GM12875 (cell line): ENCODE data around the gene CLSTN2.

Experiments
- H3K4me3 ChIP-seq: one replicate; pipeline ENCODE4 v1.5.1; 2011; ENCODE audit warnings: low read depth, low read length, control low read depth
- TF ChIP-seq, protein P1 (sequence below): IDR thresholded peaks from 2 replicates; pipeline ENCODE4 v1.5.1; 2011; ENCODE audit warnings: low read depth, mild to moderate bottlenecking, control low read depth, inconsistent platforms, low read length, moderate library complexity, borderline replicate concordance; ENCODE audit not compliant: insufficient read depth

Gene CLSTN2

DNA sequence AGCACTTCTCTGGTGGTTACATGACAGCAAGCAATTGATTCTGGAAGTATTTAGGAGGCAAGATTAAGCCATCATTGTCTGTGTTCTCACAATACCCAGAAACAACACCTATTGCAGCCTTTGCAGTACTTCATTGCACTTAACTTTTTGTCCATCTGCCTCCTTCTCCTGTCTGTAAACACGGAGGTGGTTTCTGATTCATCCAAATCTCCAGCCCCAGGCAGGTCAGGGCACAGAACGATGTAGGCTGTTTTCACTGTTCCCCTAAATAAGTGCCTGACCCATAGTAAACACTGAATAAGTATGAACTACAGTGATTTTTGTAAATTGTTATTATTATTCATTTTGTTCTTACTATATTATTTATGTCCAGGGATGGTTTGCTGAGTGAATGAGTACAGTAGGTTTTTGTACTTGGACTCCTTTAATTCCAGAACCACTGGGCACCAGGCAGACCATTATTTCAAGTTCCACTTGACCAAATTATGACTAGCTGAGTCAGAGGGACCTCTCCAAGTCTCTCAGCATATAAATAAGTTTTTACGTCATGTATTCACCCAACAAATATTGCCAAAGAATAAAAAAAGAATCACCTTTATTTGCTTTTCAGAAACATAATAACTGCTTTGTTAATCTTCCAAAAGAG is 459.6 kb downstream of the CLSTN2 start:
- TF ChIP-seq, protein P1, sequence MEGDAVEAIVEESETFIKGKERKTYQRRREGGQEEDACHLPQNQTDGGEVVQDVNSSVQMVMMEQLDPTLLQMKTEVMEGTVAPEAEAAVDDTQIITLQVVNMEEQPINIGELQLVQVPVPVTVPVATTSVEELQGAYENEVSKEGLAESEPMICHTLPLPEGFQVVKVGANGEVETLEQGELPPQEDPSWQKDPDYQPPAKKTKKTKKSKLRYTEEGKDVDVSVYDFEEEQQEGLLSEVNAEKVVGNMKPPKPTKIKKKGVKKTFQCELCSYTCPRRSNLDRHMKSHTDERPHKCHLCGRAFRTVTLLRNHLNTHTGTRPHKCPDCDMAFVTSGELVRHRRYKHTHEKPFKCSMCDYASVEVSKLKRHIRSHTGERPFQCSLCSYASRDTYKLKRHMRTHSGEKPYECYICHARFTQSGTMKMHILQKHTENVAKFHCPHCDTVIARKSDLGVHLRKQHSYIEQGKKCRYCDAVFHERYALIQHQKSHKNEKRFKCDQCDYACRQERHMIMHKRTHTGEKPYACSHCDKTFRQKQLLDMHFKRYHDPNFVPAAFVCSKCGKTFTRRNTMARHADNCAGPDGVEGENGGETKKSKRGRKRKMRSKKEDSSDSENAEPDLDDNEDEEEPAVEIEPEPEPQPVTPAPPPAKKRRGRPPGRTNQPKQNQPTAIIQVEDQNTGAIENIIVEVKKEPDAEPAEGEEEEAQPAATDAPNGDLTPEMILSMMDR, result no peak

DNA sequence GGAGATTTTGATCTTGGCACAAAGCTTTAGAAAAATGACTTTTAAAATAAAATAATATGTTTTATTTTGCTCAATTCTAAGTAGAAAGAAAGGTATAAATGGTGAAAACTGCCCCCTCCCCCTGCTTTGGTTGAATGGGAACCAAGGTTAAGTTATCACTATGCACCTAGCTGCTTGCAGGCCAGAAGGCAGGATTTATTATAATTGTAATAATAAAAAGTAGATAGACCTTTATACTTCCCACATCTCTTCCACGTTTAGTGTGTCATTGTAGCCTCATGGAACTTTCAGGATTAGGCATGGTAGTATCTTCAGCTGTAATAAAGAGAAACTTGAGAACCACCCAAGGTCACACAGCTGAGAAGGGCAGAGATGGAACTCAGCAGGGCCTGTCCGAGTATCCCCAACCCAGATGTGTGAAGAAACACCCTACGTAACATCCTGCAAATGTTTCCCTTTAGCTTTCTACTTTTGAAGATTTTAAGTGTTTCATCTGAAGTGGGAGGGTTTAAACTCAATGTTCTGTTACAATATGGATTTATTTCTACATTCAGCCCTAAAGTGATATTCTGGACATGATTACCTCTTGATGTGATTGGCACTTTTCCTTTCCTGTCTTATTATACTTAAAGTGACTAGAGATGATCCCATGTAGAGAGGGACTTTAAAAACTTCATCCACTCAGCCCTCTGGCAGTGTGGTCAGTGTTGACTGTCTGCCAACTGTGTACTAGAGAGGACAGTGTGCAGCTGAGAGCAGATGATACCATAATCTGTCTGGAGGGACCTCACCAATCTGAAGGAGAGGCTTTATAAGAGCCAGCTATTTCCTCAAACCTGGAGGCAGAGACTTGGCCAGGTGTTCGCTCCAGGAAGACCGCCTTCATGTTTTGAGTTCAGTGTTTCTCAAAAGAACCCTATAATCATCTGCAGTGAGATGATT is 460.4 kb downstream of the CLSTN2 start:
- TF ChIP-seq, protein P1, result no peak
- no peak overlapping the region for H3K4me3 ChIP-seq

More for the DNA sequence above, 459.6 kb downstream of the CLSTN2 start:
- H3K4me3 ChIP-seq, result no peak overlapping the region

DNA sequence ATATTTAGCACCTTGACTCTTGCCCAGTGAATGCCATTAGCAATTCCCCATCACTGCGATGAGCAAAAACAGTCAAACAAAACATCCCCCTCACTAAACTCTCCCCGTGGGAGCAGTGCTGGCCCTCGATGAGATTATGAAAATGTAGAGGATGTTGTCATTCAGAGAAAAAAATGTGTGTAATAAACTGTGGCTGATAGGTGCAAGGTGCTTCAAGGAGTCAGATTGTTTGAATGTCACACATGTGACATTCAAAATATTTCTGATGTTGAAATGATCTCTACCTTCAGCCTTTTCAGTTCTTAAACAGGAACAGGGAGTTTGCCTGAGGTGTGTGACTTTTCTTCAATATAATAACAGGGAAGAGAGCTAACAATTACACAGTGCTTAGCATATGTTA is 461.1 kb downstream of the CLSTN2 start:
- no peak overlapping the region for H3K4me3 ChIP-seq
- TF ChIP-seq, protein P1, result no peak

DNA sequence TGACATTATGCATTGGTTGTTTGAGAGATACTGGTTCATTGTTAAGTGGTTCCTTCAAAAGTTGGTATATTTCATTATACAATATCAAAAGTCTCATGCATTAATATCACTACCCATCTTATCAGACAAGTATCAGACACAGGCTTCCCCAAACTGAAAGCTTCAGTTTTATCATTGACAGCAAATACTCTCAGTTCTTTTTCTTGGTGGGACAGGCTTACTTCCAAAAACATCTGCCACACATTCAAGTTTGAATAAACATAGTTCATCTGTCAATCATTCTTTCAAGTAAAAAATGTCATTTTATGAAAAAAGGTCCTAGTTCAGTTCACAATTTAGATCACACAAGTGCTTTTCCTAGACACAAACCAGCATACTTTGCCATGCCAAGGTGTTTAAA is 462.9 kb downstream of the CLSTN2 start:
- H3K4me3 ChIP-seq, result no peak overlapping the region
- TF ChIP-seq, protein P1, result no peak

DNA sequence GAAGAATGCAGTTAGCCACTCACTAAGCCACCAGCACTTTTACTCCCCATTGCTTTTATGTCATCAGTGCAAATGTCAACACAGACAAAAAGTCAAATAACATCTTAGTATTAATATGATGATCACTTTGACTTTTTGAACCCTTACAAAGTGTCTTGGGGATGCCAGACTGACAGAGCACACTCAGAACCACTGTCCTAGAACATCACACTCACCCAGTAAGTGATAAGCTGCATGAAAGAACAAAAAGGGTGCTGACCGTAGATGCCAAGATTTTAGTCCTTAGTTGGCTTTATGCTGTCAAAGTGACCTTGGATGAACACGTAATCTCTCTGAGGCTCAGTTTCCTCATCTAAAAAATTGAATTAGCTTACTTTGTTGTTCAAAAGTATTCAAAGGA is 463.4 kb downstream of the CLSTN2 start:
- no peak overlapping the region for H3K4me3 ChIP-seq
- TF ChIP-seq, protein P1, result no peak

DNA sequence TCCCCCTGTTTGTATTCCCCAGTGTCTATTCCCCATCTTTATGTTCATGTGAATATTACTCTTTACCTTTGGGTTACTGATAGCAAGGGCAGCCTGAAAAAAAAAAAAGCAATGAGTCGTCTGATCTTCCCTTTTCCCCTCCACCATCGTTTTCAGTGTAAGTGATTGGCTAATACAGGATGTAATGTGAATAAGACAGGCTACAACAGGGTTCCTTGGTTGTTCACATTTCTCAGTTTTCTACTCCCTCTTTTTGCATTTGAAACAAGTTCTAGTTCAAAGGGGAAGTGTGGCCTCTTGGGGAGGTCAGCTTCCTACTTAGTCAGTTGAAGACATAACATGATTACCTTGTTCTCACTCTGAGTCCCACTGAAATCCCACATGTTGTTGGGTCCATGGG is 464.9 kb downstream of the CLSTN2 start:
- TF ChIP-seq, protein P1, result no peak
- H3K4me3 ChIP-seq, result no peak overlapping the region

DNA sequence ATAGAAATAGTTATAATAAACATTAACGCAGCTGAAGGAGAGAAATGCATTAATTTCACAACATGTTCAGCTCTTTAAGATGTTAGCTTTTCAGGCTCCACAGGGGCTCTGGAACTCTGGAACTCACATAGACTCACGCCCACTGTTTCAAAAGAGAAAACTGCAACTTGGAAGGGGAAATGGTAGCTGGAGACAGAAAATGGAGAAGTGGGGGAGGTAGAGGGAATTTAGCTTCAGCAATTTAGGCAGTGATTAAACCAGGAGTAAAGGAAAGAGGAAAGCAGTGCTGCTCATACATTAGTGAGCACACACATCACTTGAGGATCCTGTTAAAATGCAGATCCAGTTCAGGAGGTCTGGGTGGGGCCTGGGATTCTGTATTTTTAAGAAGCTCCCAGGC is 468.1 kb downstream of the CLSTN2 start:
- no peak overlapping the region for H3K4me3 ChIP-seq
- TF ChIP-seq, protein P1, result no peak
